GM13976 (cell line): Measurements from ENCODE around the gene CD80.

ENCODE experiments used
- DNase-seq: peaks from one replicate; pipeline ENCODE4 v3.0.0; 2012; ENCODE audit warnings: low spot score
- in situ Hi-C: fragments of 300-500 bp; cut with MboI; formaldehyde crosslinking; loops from one replicate; pipeline ENCODE4 v1.12.0; 2022; ENCODE audit warnings: low sequenced_read_pairs, mixed read lengths, inconsistent platforms; ENCODE audit not compliant: unreplicated experiment
- TF ChIP-seq, protein P1 (sequence below): IDR thresholded peaks from 2 replicates; pipeline ENCODE4 v1.5.1; 2012; ENCODE audit warnings: borderline replicate concordance, mild to moderate bottlenecking; ENCODE audit not compliant: insufficient read depth; ENCODE audit errors: extremely low read depth, missing control alignments, control extremely low read depth

CD80 gene

DNA sequence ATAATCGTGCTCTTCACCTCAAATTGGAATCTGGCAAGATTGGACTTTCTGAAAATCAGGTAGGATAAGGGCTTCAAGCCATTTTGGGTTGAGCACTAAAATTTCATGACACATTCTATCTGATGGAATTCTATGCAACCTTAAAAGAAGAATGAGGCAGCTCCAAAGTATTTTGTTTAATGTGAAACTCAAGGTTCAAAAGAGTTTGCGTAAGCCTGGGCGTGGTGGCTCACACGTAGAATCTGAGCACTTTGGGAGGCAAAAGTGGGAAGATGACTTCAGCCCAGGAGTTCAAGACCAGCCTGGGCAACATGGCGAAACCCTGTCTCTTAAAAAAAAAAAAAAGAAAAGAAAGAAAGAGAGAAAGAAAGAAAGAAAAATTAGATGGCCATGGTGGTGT lies 34.7 kb upstream of the CD80 start:
- TF ChIP-seq, protein P1, sequence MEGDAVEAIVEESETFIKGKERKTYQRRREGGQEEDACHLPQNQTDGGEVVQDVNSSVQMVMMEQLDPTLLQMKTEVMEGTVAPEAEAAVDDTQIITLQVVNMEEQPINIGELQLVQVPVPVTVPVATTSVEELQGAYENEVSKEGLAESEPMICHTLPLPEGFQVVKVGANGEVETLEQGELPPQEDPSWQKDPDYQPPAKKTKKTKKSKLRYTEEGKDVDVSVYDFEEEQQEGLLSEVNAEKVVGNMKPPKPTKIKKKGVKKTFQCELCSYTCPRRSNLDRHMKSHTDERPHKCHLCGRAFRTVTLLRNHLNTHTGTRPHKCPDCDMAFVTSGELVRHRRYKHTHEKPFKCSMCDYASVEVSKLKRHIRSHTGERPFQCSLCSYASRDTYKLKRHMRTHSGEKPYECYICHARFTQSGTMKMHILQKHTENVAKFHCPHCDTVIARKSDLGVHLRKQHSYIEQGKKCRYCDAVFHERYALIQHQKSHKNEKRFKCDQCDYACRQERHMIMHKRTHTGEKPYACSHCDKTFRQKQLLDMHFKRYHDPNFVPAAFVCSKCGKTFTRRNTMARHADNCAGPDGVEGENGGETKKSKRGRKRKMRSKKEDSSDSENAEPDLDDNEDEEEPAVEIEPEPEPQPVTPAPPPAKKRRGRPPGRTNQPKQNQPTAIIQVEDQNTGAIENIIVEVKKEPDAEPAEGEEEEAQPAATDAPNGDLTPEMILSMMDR, result no peak
- DNase-seq, result no peak
- in situ Hi-C loops, result loop anchor here (25.0 kb wide), 1 partner anchor 493 kb away; the partner anchor contains the start of gene GSK3B

DNA sequence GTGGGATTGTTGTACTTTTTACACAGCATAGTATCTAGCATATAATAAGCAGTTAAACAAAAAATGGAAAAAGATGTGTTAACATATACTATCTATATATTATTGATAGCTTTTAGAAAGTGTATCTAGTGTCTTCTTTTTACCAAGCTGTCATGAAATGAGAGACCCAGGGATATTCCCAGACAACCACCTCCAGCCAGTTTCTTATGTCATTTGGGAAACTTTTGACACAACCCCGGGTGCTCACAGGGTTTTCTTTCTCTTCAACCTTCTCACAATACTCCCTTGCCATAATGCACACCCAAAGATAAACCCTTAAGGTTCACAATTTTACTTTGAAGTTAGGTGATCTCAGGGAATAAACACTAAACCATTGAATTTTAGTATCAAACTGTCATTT lies 33.4 kb upstream of the CD80 start:
- TF ChIP-seq, protein P1, result no peak
- in situ Hi-C loops, result loop anchor here (25.0 kb wide), 1 partner anchor 494 kb away; the partner anchor contains the start of gene GSK3B
- DNase-seq, result no peak

DNA sequence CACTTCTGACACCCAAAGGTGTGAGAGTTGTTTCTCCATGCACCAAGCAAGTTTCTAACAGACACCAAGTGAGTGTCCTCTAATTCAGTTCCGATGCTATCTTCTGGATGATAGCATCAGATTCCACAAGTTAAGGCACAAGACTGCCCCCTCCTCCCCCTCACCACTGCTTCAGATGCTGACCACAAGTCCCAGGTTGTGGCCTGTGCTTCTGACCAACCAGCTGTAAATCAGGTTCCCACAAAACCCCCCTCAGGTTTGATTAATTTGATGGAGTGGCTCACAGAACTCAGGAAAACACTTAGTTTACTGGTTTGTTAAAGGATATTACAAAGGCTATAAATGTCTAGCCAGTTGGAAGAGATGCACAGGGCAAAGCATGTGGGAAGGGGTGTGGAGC lies 31.3 kb upstream of the CD80 start:
- in situ Hi-C loops, result loop anchor here (25.0 kb wide), 1 partner anchor 497 kb away; the partner anchor contains the start of gene GSK3B
- TF ChIP-seq, protein P1, result no peak
- DNase-seq, result no peak

DNA sequence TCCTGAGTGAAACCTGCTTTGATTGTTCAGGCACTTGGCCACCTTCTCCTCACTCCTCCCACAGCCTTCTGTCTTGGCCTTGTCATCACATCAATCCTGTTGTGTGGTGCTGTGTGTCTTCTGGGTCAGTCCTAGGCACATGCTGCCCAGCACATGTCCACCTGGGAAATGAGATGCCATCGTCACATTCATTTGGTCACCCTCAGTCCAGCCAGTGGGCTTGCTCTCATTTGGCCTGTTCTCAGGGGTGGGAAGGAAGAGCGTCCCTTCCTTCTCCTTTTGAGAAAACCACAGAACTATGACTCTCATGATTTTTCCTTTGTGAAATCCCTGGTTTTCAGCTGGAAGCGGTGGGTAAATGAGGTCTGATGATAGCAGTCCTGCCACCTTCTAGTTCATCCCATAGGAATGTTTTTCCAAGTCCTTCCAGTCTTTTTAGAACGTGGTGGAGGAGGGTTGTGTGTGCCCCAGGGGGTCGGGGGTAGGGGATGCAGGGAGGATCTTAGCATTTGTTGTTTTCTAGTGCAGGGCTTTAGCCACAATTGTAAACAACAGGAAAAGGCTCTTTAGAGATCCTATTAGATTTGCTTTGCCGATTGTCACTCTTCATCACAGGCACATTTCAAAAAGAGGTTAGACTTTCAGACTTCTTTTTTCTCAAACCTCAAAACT lies 29.8 kb upstream of the CD80 start:
- DNase-seq, result no peak
- TF ChIP-seq, protein P1, result no peak
- in situ Hi-C loops, result loop anchor here (25.0 kb wide), 1 partner anchor 498 kb away; the partner anchor contains the start of gene GSK3B

DNA sequence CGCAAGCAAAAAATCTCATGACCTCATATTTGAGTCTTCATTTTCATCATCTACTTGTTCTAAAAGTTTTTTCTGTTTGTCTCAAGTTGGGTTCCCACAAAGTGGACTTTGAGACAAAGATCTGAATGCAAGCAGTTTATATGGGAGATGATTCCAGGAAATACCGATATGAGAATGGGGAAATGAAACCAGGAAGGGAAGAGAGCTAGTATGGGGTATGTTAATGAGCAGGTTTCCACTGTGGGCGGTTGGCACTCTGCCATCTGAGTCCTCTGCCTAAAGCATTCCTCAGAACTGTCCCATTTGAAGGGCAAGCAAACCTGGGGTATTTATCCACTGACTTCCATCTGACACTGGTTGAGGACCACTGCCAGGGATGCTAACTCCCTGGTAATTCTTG lies 28.7 kb upstream of the CD80 start:
- DNase-seq, result no peak
- in situ Hi-C loops, result loop anchor here (25.0 kb wide), 1 partner anchor 499 kb away; the partner anchor contains the start of gene GSK3B
- TF ChIP-seq, protein P1, result no peak

DNA sequence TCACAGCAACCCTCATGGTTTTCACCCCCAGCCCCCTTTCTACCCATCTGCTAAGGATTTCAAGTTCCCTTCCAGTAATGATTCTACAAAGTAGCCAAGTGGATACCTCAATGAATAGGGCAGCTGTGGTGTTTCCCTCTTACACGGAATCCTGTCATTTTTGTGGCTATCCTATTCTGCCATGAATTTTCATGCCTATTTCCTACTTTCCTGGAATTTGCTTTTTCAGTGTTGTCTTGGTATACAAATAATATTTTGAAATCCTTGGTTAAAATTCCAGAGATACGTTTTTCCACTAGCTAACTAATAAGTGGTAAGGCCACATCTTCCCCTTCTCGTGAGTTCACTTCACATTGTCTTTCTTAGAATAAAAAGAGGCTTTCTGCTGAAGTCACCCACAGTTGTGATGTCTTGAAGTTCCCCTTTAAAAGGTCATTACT lies 27.3 kb upstream of the CD80 start:
- in situ Hi-C loops, result loop anchor here (25.0 kb wide), 1 partner anchor 501 kb away; the partner anchor contains the start of gene GSK3B
- DNase-seq, result no peak
- TF ChIP-seq, protein P1, result no peak
